Lower leg skin (tissue), 3 donors: ENCODE measurements around the gene CYB5R4.

ENCODE experiments used
- CTCF ChIP-seq, 3 donors: fragments of 450-650 bp; IDR thresholded peaks; one replicate each; pipeline ENCODE4 v1.5.1; 2016; ENCODE audit warnings: antibody characterized with exemption in 3 of 3, mild to moderate bottlenecking in 3 of 3, moderate library complexity in 2 of 3
- POLR2A ChIP-seq, 2 donors: fragments of 450-650 bp; IDR thresholded peaks; one replicate each; pipeline ENCODE4 v1.6.1; 2016 to 2017; ENCODE audit warnings: antibody characterized with exemption in 2 of 2, mild to moderate bottlenecking in 1 of 2, moderate library complexity in 1 of 2

- TF ChIP-seq CTCF (IDR thresholded peaks at IDR 0.05), result no peak
- no peak for TF ChIP-seq POLR2A (IDR thresholded peaks at IDR 0.05)
These were observed 55.5 kb downstream of the CYB5R4 start for GRCh38 chr6:83914953-83915352.
